Esophagus (tissue), 2 donors: ENCODE results near the gene CHST11. TPM values are rescaled to one million over a fixed set of nuclear protein-coding genes. Genes with fewer than 3 reads are reported as not detected.

Source experiments
- H3K27ac ChIP-seq, 2 donors: one replicate each; pipeline ENCODE4 v1.5.1; 2013; ENCODE audit warnings: low read depth in 2 of 2, mild to moderate bottlenecking in 2 of 2, inconsistent platforms in 1 of 2, low read length in 1 of 2, moderate library complexity in 1 of 2
- H3K27me3 ChIP-seq, 2 donors: one replicate each; pipeline ENCODE4 v1.6.1; 2013; ENCODE audit warnings: low read length in 2 of 2, control low read depth in 1 of 2, mild to moderate bottlenecking in 1 of 2; ENCODE audit not compliant: insufficient read depth in 2 of 2, control insufficient read depth in 1 of 2
- H3K36me3 ChIP-seq, 2 donors: one replicate each; pipeline ENCODE4 v1.6.1; 2013; ENCODE audit warnings: low read length in 1 of 2; ENCODE audit not compliant: control insufficient read depth in 2 of 2, insufficient read depth in 2 of 2
- H3K4me1 ChIP-seq, 2 donors: one replicate each; pipeline ENCODE4 v1.6.1; 2013; ENCODE audit warnings: low read length in 1 of 2; ENCODE audit not compliant: control insufficient read depth in 2 of 2, insufficient read depth in 2 of 2
- H3K4me3 ChIP-seq, 2 donors: one replicate each; pipeline ENCODE4 v1.5.1; 2013; ENCODE audit warnings: low read length in 2 of 2, mild to moderate bottlenecking in 2 of 2, low read depth in 1 of 2, moderate library complexity in 1 of 2
- H3K9me3 ChIP-seq, 2 donors: one replicate each; pipeline ENCODE4 v1.6.1; 2013; ENCODE audit warnings: mild to moderate bottlenecking in 2 of 2, low read depth in 1 of 2, low read length in 1 of 2, moderate library complexity in 1 of 2; ENCODE audit not compliant: control insufficient read depth in 2 of 2, insufficient read depth in 1 of 2
- WGBS, 2 donors: extraction: QIAGEN DNeasy Blood & Tissue Kit; methylation state at CpG; one replicate each; pipeline ENCODE4 v1.1.7; 2013; 5-methylcytosine and 5-hydroxymethylcytosine counted together
- polyA plus RNA-seq, 2 donors: library from polyadenylated mRNA; stranded (reverse); fragments of 200-250 nt; gene quantifications; one replicate each; pipeline ENCODE4 v1.2.3, GENCODE V29; 2013
- donor health status: healthy with polysubstance abuse.
- donor health status: Bipolar disorder and iron deficiency.

Gene CHST11
- polyA plus RNA-seq, 2 donors = 0.53 to 1.4 TPM

- Histone ChIP-seq H3K4me3 (no peak overlapping the region), H3K36me3 (no peaks in the 10 kb centered on the region), H3K27ac (no peak overlapping the region), H3K4me1 (no peaks in the 10 kb centered on the region), H3K27me3 (no peaks in the 10 kb centered on the region), H3K9me3 (no peaks in the 10 kb centered on the region)
- WGBS, 2 donors = 89 to 94% methylated on average over 9 of the region's 9 CpGs
Measured at GRCh38 chr12:104415342-104415980, 41.3 kb upstream of the CHST11 start.

- 78 to 82% methylated on average over 6 of the region's 6 CpGs for WGBS, 2 donors
- H3K36me3 ChIP-seq = no peaks in the 10 kb centered on the region
- H3K27ac ChIP-seq = no peak overlapping the region
- no peaks in the 10 kb centered on the region for H3K9me3 ChIP-seq
- H3K27me3 ChIP-seq = no peaks in the 10 kb centered on the region
- no peak overlapping the region for H3K4me3 ChIP-seq
- no peaks in the 10 kb centered on the region for H3K4me1 ChIP-seq
Measured at GRCh38 chr12:104416136-104416535, 40.6 kb upstream of the CHST11 start.

- WGBS, 2 donors = 0 to 15% methylated on average over 1 of the region's 1 CpG
Measured at GRCh38 chr12:104416585-104416984, 40.2 kb upstream of the CHST11 start.

GRCh38 chr12:104419717-104420116, 37.0 kb upstream of the CHST11 start:
- H3K36me3 ChIP-seq = no peaks in the 10 kb centered on the region
- H3K4me3 ChIP-seq = no peak overlapping the region
- H3K27me3 ChIP-seq = no peaks in the 10 kb centered on the region
- no peaks in the 10 kb centered on the region for H3K4me1 ChIP-seq
- H3K9me3 ChIP-seq = no peaks in the 10 kb centered on the region
- 91 to 95% methylated on average over 2 of the region's 2 CpGs for WGBS, 2 donors
- no peak overlapping the region for H3K27ac ChIP-seq

More at GRCh38 chr12:104416585-104416984, 40.2 kb upstream of the CHST11 start:
- Histone ChIP-seq H3K9me3 (no peaks in the 10 kb centered on the region), H3K27me3 (no peaks in the 10 kb centered on the region), H3K27ac (no peak overlapping the region), H3K4me1 (no peaks in the 10 kb centered on the region), H3K4me3 (no peak overlapping the region), H3K36me3 (no peaks in the 10 kb centered on the region)

- Histone ChIP-seq H3K27ac (no peak overlapping the region), H3K9me3 (no peaks in the 10 kb centered on the region), H3K36me3 (no peaks in the 10 kb centered on the region), H3K27me3 (no peaks in the 10 kb centered on the region), H3K4me1 (no peaks in the 10 kb centered on the region), H3K4me3 (no peak overlapping the region)
- WGBS, 2 donors = 61 to 72% methylated on average over 2 of the region's 2 CpGs
Measured at GRCh38 chr12:104420868-104421267, 35.9 kb upstream of the CHST11 start.

GRCh38 chr12:104421343-104421742, 35.4 kb upstream of the CHST11 start:
- Histone ChIP-seq H3K4me1 (no peaks in the 10 kb centered on the region), H3K4me3 (no peak overlapping the region), H3K9me3 (no peaks in the 10 kb centered on the region), H3K27ac (no peak overlapping the region), H3K36me3 (no peaks in the 10 kb centered on the region), H3K27me3 (no peaks in the 10 kb centered on the region)
- 79 to 87% methylated on average over 2 of the region's 2 CpGs for WGBS, 2 donors

- H3K4me1 ChIP-seq = no peaks in the 10 kb centered on the region
- H3K4me3 ChIP-seq = no peak overlapping the region
- no peaks in the 10 kb centered on the region for H3K9me3 ChIP-seq
- no peak overlapping the region for H3K27ac ChIP-seq
- H3K27me3 ChIP-seq = no peaks in the 10 kb centered on the region
- no peaks in the 10 kb centered on the region for H3K36me3 ChIP-seq
- 65% methylated on average over 1 of the region's 1 CpG for WGBS, 2 donors
Measured at GRCh38 chr12:104422441-104422840, 34.3 kb upstream of the CHST11 start.

- Histone ChIP-seq H3K36me3 (no peaks in the 10 kb centered on the region), H3K9me3 (no peaks in the 10 kb centered on the region), H3K27ac (no peak overlapping the region), H3K27me3 (no peaks in the 10 kb centered on the region), H3K4me3 (no peak overlapping the region), H3K4me1 (no peaks in the 10 kb centered on the region)
- 70 to 71% methylated on average over 3 of the region's 3 CpGs for WGBS, 2 donors
Measured at GRCh38 chr12:104423273-104423672, 33.5 kb upstream of the CHST11 start.

GRCh38 chr12:104423809-104424208, 32.9 kb upstream of the CHST11 start:
- no peak overlapping the region for H3K4me3 ChIP-seq
- H3K27me3 ChIP-seq = no peaks in the 10 kb centered on the region
- no peaks in the 10 kb centered on the region for H3K9me3 ChIP-seq
- WGBS, 2 donors = 69 to 82% methylated on average over 5 of the region's 5 CpGs
- no peak overlapping the region for H3K27ac ChIP-seq
- H3K4me1 ChIP-seq = no peaks in the 10 kb centered on the region
- H3K36me3 ChIP-seq = no peaks in the 10 kb centered on the region

- 59 to 80% methylated on average over 1 of the region's 1 CpG for WGBS, 2 donors
- Histone ChIP-seq H3K36me3 (no peaks in the 10 kb centered on the region), H3K27me3 (no peaks in the 10 kb centered on the region), H3K4me1 (no peaks in the 10 kb centered on the region), H3K9me3 (no peaks in the 10 kb centered on the region), H3K27ac (no peak overlapping the region), H3K4me3 (no peak overlapping the region)
Measured at GRCh38 chr12:104424955-104425354, 31.8 kb upstream of the CHST11 start.
